ENCODE measurements around the gene KCNK5. TPM values are rescaled to one million over a fixed set of nuclear protein-coding genes. Genes with fewer than 3 reads are reported as not detected.

KCNK5 gene
- total and polyA plus RNA-seq, 2 donors (not counting 1 experiment from before 2014, with no cell fraction given), result 0.07 TPM; not detected in 1

GRCh38 chr6:39225543-39225942 lies 3.7 kb downstream of the KCNK5 start:
- Histone ChIP-seq H3K9ac (ENCODE audit: low read length) (no peak overlapping the region), H3K4me3 (ENCODE audit: control extremely low read depth in 1 of 5, extremely low read depth in 1 of 5, insufficient read depth in 1 of 5, low read depth in 2 of 5, low read length in 4 of 5) (no peak overlapping the region), H3K4me1 (ENCODE audit: control insufficient read depth in 2 of 2, insufficient read depth in 2 of 2, low read length in 2 of 2) (peaks cover 15 to 17% of the 10 kb centered on the region in 2 donors), H3K36me3 (replicated peaks in 1 of 2; ENCODE audit: control extremely low read depth in 1 of 2, control insufficient read depth in 1 of 2, extremely low read depth in 1 of 2, insufficient read depth in 2 of 2, low read length in 1 of 2) (no peaks in the 10 kb centered on the region), H4K20me1 (ENCODE audit: control insufficient read depth, insufficient read depth, low read length, poor library complexity, severe bottlenecking) (no peaks in the 10 kb centered on the region), H3K79me2 (ENCODE audit: control insufficient read depth, insufficient read depth, low read length) (no peaks in the 10 kb centered on the region), H3K9me3 (ENCODE audit: control extremely low read depth in 1 of 3, control insufficient read depth in 2 of 3, insufficient read depth in 1 of 3, low read length in 2 of 3) (peaks cover 0 to 15% (median 0%) of the 10 kb centered on the region in 3 donors), H3K27ac (ENCODE audit: low read length in 2 of 2) (no peak overlapping the region), H2AFZ (ENCODE audit: insufficient read depth, low read depth, low read length, poor library complexity, severe bottlenecking) (no peak overlapping the region), H3K27me3 (replicated peaks in 1 of 4; ENCODE audit: control extremely low read depth in 1 of 4, control insufficient read depth in 3 of 4, insufficient read depth in 4 of 4, low read length in 3 of 4) (peaks cover 0 to 41% (median 21%) of the 10 kb centered on the region in 4 experiments), H3K4me2 (replicated peaks; ENCODE audit: low read depth, low read length, poor library complexity, severe bottlenecking) (no peak overlapping the region)
- no peak overlapping the region for H3K4me3 Mint-ChIP-seq
- ATAC-seq (ENCODE audit: low read depth), result no peak
- H3K9me3 Mint-ChIP-seq (ENCODE audit: insufficient read depth), result no peaks in the 10 kb centered on the region
- peaks cover 14% of the 10 kb centered on the region for H3K4me1 Mint-ChIP-seq
- no peak for DNase-seq
- ChIA-PET POLR2A (no interaction called here), CTCF (no interaction called here)
- 100% methylated on average over 3 of the region's 4 CpGs for WGBS (ENCODE audit: insufficient coverage)
- no peak overlapping the region for H3K27ac Mint-ChIP-seq
- TF ChIP-seq CTCF (IDR thresholded peaks at IDR 0.05), result no peak
- no peak for TF ChIP-seq EZH2 (IDR thresholded peaks at IDR 0.05; ENCODE audit: borderline replicate concordance, insufficient read depth, low read depth, low read length, poor library complexity, severe bottlenecking)
- H3K27me3 Mint-ChIP-seq, result peaks cover 74% of the 10 kb centered on the region
- intact Hi-C loops (cut with micrococcal nuclease), result no loop called here

DNA sequence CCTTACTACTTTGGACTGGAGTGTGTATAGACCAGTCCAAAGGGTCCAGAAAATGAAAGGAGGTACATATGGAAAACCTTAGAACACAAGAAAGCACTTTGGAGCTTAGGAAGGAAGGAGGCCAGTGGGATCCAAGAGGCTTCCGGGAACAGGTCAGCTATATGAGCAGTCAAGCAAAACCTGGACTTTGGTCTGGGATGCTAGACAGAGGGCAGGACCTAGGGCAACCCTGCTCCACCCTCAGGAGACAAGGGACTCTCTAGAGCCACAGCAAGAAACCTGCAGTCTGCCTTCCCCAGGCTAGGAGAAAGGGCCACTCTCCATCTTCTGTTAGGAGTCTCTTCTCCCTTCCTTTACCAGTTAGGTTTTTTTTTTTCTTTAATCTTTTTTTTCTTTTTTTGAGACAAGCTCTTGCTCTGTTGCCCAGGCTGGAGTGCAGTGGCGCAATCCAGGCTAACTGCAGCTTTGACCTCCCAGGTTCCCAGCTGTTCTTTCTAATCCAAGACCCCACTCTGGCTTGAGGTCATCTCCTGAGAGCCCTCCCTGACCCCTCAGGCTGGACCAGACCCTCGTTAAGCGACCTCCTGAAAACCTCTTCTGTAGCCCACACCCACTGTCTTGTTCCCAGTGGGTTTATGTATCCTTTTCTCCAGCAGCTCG lies 4.6 kb downstream of the KCNK5 start:
- TF ChIP-seq EZH2 (IDR thresholded peaks at IDR 0.05; ENCODE audit: borderline replicate concordance, insufficient read depth, low read depth, low read length, poor library complexity, severe bottlenecking), result no peak
- no peak for TF ChIP-seq CTCF (IDR thresholded peaks at IDR 0.05)
- no peak overlapping the region for H3K4me3 Mint-ChIP-seq

More for the DNA sequence above, 4.6 kb downstream of the KCNK5 start:
- ChIA-PET POLR2A (no interaction called here), CTCF (no interaction called here)
- Histone ChIP-seq H4K20me1 (ENCODE audit: control insufficient read depth, insufficient read depth, low read length, poor library complexity, severe bottlenecking) (no peaks in the 10 kb centered on the region), H3K9me3 (ENCODE audit: control extremely low read depth in 1 of 3, control insufficient read depth in 2 of 3, insufficient read depth in 1 of 3, low read length in 2 of 3) (peaks cover 0 to 15% (median 0%) of the 10 kb centered on the region in 3 donors), H3K9ac (ENCODE audit: low read length) (no peak overlapping the region), H3K4me2 (replicated peaks; ENCODE audit: low read depth, low read length, poor library complexity, severe bottlenecking) (no peak overlapping the region), H3K27ac (ENCODE audit: low read length in 2 of 2) (no peak overlapping the region), H3K4me1 (ENCODE audit: control insufficient read depth in 2 of 2, insufficient read depth in 2 of 2, low read length in 2 of 2) (peaks cover 12 to 15% of the 10 kb centered on the region in 2 donors), H3K36me3 (replicated peaks in 1 of 2; ENCODE audit: control extremely low read depth in 1 of 2, control insufficient read depth in 1 of 2, extremely low read depth in 1 of 2, insufficient read depth in 2 of 2, low read length in 1 of 2) (no peaks in the 10 kb centered on the region), H3K79me2 (ENCODE audit: control insufficient read depth, insufficient read depth, low read length) (no peaks in the 10 kb centered on the region), H2AFZ (ENCODE audit: insufficient read depth, low read depth, low read length, poor library complexity, severe bottlenecking) (no peak overlapping the region), H3K4me3 (ENCODE audit: control extremely low read depth in 1 of 5, extremely low read depth in 1 of 5, insufficient read depth in 1 of 5, low read depth in 2 of 5, low read length in 4 of 5) (no peak overlapping the region), H3K27me3 (replicated peaks in 1 of 4; ENCODE audit: control extremely low read depth in 1 of 4, control insufficient read depth in 3 of 4, insufficient read depth in 4 of 4, low read length in 3 of 4) (peaks cover 0 to 39% (median 20%) of the 10 kb centered on the region in 4 experiments)
- intact Hi-C loops (cut with micrococcal nuclease), result no loop called here
- DNase-seq, result no peak
- peaks cover 65% of the 10 kb centered on the region for H3K27me3 Mint-ChIP-seq
- no peak overlapping the region for H3K27ac Mint-ChIP-seq
- WGBS (ENCODE audit: insufficient coverage), result 89% methylated on average over 4 of the region's 5 CpGs
- H3K4me1 Mint-ChIP-seq, result peaks cover 9% of the 10 kb centered on the region
- no peaks in the 10 kb centered on the region for H3K9me3 Mint-ChIP-seq (ENCODE audit: insufficient read depth)
- no peak for ATAC-seq (ENCODE audit: low read depth)
